Neural cell (in vitro differentiated cells): ENCODE data around the gene UGT1A8. TPM values are rescaled to one million over a fixed set of nuclear protein-coding genes. Genes with fewer than 3 reads are reported as not detected.

Source experiments
- H2AFZ ChIP-seq: fragments of 200-600, 300-800 bp; sonication (generic), shearing (Covaris generic); 2 replicates; pipeline ENCODE4 v1.6.0; 2014; ENCODE audit warnings: low read depth, mild to moderate bottlenecking, antibody characterized with exemption, low read length, moderate library complexity
- H3F3A ChIP-seq: fragments of 200-600 bp; shearing (Covaris generic); 2 replicates; pipeline ENCODE4 v1.6.1; 2016; ENCODE audit warnings: mild to moderate bottlenecking, moderate library complexity, mixed read lengths, antibody characterized with exemption, low read length; ENCODE audit not compliant: insufficient read depth, poor library complexity, severe bottlenecking
- H3K27ac ChIP-seq: fragments of 200-600, 300-800 bp; sonication (generic), shearing (Covaris generic); 2 replicates; pipeline ENCODE4 v1.5.1; 2014; ENCODE audit warnings: mild to moderate bottlenecking, low read length, moderate library complexity
- H3K27me3 ChIP-seq: fragments of 300-800, 200-600 bp; sonication (generic), shearing (Covaris generic); 2 replicates; pipeline ENCODE4 v1.6.0; 2014; ENCODE audit warnings: mild to moderate bottlenecking, low read depth, low read length, moderate library complexity; ENCODE audit not compliant: insufficient read depth
- H3K36me3 ChIP-seq: fragments of 300-800, 200-600 bp; sonication (generic), shearing (Covaris generic); 2 replicates; pipeline ENCODE4 v1.5.1; 2014; ENCODE audit warnings: mild to moderate bottlenecking, antibody characterized with exemption, low read length, moderate library complexity; ENCODE audit not compliant: insufficient read depth
- H3K4me2 ChIP-seq: fragments of 300-800, 200-600 bp; sonication (generic), shearing (Covaris generic); 2 replicates; pipeline ENCODE4 v1.6.0; 2014; ENCODE audit warnings: mild to moderate bottlenecking, low read length
- H3K4me3 ChIP-seq: fragments of 300-800, 200-600 bp; sonication (generic), shearing (Covaris generic); 2 replicates; pipeline ENCODE4 v1.5.1; 2014; ENCODE audit warnings: mild to moderate bottlenecking, low read length, moderate library complexity
- H3K79me2 ChIP-seq: fragments of 200-600 bp; shearing (Covaris generic); replicated peaks from 2 replicates; pipeline ENCODE4 v1.6.0; 2014; ENCODE audit warnings: mild to moderate bottlenecking, low read length, moderate library complexity; ENCODE audit not compliant: insufficient read depth
- H3K9ac ChIP-seq: fragments of 300-800, 200-600 bp; sonication (generic), shearing (Covaris generic); 2 replicates; pipeline ENCODE4 v1.6.1; 2016; ENCODE audit warnings: mild to moderate bottlenecking, low read length, mixed read lengths
- H3K9me2 ChIP-seq: fragments of 200-600 bp; shearing (Covaris generic); 2 replicates; pipeline ENCODE4 v1.6.1; 2016; ENCODE audit warnings: mild to moderate bottlenecking, low read length, mixed read lengths; ENCODE audit not compliant: insufficient read depth
- H3K9me3 ChIP-seq: fragments of 200-600, 300-800 bp; sonication (generic), shearing (Covaris generic); 2 replicates; pipeline ENCODE4 v1.6.1; 2016; ENCODE audit warnings: mild to moderate bottlenecking, mixed run types, low read length, moderate library complexity, mixed read lengths
- H4K20me1 ChIP-seq: fragments of 200-600 bp; shearing (Covaris generic); 2 replicates; pipeline ENCODE4 v1.6.1; 2016; ENCODE audit warnings: mild to moderate bottlenecking, mixed run types; ENCODE audit not compliant: insufficient read depth
- EP300 ChIP-seq: fragments of 450-650 bp; conservative IDR thresholded peaks from 2 replicates; pipeline ENCODE4 v1.6.1; 2014; ENCODE audit warnings: antibody characterized with exemption, mild to moderate bottlenecking, moderate library complexity; ENCODE audit not compliant: poor library complexity, severe bottlenecking
- EZH2 ChIP-seq: fragments of 200-600, 300-800 bp; shearing (Covaris generic), sonication (generic); IDR thresholded peaks from 2 replicates; pipeline ENCODE4 v1.6.1; 2014; ENCODE audit warnings: antibody characterized with exemption, low read length, borderline replicate concordance, mild to moderate bottlenecking; ENCODE audit not compliant: insufficient read depth, poor library complexity, severe bottlenecking
- MXI1 ChIP-seq: fragments of 450-650 bp; conservative IDR thresholded peaks from 2 replicates; pipeline ENCODE4 v1.6.1; 2014; ENCODE audit warnings: antibody characterized with exemption, mild to moderate bottlenecking; ENCODE audit not compliant: poor library complexity, severe bottlenecking
- POLR2AphosphoS5 ChIP-seq: IDR thresholded peaks from 2 replicates; pipeline ENCODE4 v1.6.1; 2012
- RAD21 ChIP-seq: fragments of 450-650 bp; conservative IDR thresholded peaks from 2 replicates; pipeline ENCODE4 v1.6.1; 2014; ENCODE audit warnings: antibody characterized with exemption, mild to moderate bottlenecking, moderate library complexity
- SMC3 ChIP-seq: fragments of 450-650 bp; conservative IDR thresholded peaks from 2 replicates; pipeline ENCODE4 v1.6.1; 2014; ENCODE audit warnings: antibody characterized with exemption, mild to moderate bottlenecking, moderate library complexity; ENCODE audit not compliant: poor library complexity
- TAF1 ChIP-seq: IDR thresholded peaks from 2 replicates; pipeline ENCODE4 v1.6.1; 2012; ENCODE audit warnings: low read depth
- polyA plus RNA-seq: library from polyadenylated mRNA; depleted of rRNA; stranded (reverse); fragments of >200 nt; gene quantifications from 2 replicates; pipeline ENCODE4 v1.2.3, GENCODE V29; 2014
- TF ChIP-seq, protein P1 (sequence below): IDR thresholded peaks from 2 replicates; pipeline ENCODE4 v1.6.1; 2012; ENCODE audit warnings: borderline replicate concordance
- TF ChIP-seq, protein P2 (sequence below): fragments of 450-650 bp; IDR thresholded peaks from 2 replicates; pipeline ENCODE4 v1.5.1; 2014; ENCODE audit warnings: antibody characterized with exemption, mild to moderate bottlenecking, moderate library complexity; ENCODE audit not compliant: poor library complexity, severe bottlenecking

Gene UGT1A8
- polyA plus RNA-seq, 1 donor from 2014 or later, result not detected

DNA sequence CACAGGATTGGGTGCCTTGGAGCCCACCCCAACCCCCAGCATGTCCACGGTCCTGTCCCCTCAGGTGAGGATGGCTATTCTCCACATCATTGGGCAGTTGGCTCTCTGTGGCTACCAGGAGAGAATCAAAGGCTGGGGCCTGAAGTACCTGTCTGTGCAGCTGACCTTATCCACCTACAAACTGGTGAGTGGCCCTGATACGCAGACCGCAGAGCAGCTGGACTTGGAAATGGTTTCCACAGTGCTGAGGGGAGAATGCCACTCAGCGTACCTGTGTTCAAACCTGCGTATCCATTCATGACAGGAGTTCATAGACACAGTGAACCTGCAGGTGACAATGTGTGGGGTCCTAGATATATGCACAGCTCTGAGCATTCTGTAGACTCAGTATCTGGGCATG lies 182.3 kb downstream of the UGT1A8 start:
- Histone ChIP-seq H4K20me1 (no peaks in the 10 kb centered on the region), H3K9me2 (no peaks in the 10 kb centered on the region), H3K9me3 (no peaks in the 10 kb centered on the region), H3K27me3 (no peaks in the 10 kb centered on the region), H2AFZ (no peak overlapping the region), H3K79me2 (no peaks in the 10 kb centered on the region), H3K4me2 (no peak overlapping the region), H3K27ac (no peak overlapping the region), H3F3A (no peaks in the 10 kb centered on the region), H3K4me3 (no peak overlapping the region), H3K36me3 (no peaks in the 10 kb centered on the region), H3K9ac (no peak overlapping the region)
- TF ChIP-seq MXI1, result no peak
- TF ChIP-seq RAD21, result no peak
- TF ChIP-seq, protein P1, sequence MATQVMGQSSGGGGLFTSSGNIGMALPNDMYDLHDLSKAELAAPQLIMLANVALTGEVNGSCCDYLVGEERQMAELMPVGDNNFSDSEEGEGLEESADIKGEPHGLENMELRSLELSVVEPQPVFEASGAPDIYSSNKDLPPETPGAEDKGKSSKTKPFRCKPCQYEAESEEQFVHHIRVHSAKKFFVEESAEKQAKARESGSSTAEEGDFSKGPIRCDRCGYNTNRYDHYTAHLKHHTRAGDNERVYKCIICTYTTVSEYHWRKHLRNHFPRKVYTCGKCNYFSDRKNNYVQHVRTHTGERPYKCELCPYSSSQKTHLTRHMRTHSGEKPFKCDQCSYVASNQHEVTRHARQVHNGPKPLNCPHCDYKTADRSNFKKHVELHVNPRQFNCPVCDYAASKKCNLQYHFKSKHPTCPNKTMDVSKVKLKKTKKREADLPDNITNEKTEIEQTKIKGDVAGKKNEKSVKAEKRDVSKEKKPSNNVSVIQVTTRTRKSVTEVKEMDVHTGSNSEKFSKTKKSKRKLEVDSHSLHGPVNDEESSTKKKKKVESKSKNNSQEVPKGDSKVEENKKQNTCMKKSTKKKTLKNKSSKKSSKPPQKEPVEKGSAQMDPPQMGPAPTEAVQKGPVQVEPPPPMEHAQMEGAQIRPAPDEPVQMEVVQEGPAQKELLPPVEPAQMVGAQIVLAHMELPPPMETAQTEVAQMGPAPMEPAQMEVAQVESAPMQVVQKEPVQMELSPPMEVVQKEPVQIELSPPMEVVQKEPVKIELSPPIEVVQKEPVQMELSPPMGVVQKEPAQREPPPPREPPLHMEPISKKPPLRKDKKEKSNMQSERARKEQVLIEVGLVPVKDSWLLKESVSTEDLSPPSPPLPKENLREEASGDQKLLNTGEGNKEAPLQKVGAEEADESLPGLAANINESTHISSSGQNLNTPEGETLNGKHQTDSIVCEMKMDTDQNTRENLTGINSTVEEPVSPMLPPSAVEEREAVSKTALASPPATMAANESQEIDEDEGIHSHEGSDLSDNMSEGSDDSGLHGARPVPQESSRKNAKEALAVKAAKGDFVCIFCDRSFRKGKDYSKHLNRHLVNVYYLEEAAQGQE, result no peak
- no peak for TF ChIP-seq EZH2
- TF ChIP-seq, protein P2, sequence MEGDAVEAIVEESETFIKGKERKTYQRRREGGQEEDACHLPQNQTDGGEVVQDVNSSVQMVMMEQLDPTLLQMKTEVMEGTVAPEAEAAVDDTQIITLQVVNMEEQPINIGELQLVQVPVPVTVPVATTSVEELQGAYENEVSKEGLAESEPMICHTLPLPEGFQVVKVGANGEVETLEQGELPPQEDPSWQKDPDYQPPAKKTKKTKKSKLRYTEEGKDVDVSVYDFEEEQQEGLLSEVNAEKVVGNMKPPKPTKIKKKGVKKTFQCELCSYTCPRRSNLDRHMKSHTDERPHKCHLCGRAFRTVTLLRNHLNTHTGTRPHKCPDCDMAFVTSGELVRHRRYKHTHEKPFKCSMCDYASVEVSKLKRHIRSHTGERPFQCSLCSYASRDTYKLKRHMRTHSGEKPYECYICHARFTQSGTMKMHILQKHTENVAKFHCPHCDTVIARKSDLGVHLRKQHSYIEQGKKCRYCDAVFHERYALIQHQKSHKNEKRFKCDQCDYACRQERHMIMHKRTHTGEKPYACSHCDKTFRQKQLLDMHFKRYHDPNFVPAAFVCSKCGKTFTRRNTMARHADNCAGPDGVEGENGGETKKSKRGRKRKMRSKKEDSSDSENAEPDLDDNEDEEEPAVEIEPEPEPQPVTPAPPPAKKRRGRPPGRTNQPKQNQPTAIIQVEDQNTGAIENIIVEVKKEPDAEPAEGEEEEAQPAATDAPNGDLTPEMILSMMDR, result no peak
- no peak for TF ChIP-seq TAF1
- TF ChIP-seq SMC3, result no peak
- TF ChIP-seq POLR2AphosphoS5, result no peak
- TF ChIP-seq EP300, result no peak

DNA sequence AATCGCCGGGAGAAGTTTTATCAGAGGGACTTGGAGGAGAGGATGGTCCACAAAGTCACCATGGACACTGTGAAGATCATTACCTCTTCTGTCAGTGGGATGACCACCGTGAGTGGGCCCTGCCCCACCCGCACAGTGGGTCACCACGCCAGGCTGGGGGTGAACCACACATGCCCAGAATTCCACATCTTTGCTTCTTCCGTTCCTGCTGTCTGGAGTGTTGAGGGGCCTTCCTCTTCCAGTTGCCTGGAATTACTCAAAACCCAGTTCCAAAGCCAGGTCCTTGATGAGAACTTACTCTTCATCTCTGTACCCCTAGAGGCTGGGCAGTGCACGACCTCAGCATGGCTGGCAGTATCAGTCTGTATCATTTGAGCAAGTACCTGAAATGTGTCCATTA lies 182.8 kb downstream of the UGT1A8 start:
- TF ChIP-seq SMC3 (no peak), RAD21 (no peak), EZH2 (no peak), POLR2AphosphoS5 (no peak), TAF1 (no peak), MXI1 (no peak), EP300 (no peak)
- TF ChIP-seq, protein P2, result no peak
- TF ChIP-seq, protein P1, result no peak
- no peaks in the 10 kb centered on the region for H3K9me2 ChIP-seq
- H3K4me3 ChIP-seq, result no peak overlapping the region
- no peaks in the 10 kb centered on the region for H3K79me2 ChIP-seq
- H3K27ac ChIP-seq, result no peak overlapping the region
- no peaks in the 10 kb centered on the region for H3F3A ChIP-seq
- no peaks in the 10 kb centered on the region for H3K27me3 ChIP-seq
- H3K9ac ChIP-seq, result no peak overlapping the region
- no peaks in the 10 kb centered on the region for H3K9me3 ChIP-seq
- H4K20me1 ChIP-seq, result no peaks in the 10 kb centered on the region
- H2AFZ ChIP-seq, result no peak overlapping the region
- no peaks in the 10 kb centered on the region for H3K36me3 ChIP-seq
- no peak overlapping the region for H3K4me2 ChIP-seq
